ENCODE results near the gene DIO3.
A peak's percentile ranks its signal among the peaks of the same experiment; 100 is the strongest.

DIO3 gene

GRCh38 chr14:101559250-101559623 is 2.1 kb upstream of the DIO3 start:
- Mint-ChIP-seq H3K36me3 (ENCODE audit: low read depth) (no peaks in the 10 kb centered on the region), H3K27ac (no peak overlapping the region), H3K4me1 (peaks cover 12% of the 10 kb centered on the region), H3K27me3 (ENCODE audit: low read depth, poor library complexity) (peaks cover 73% of the 10 kb centered on the region), H3K9me3 (peaks cover 19% of the 10 kb centered on the region), H3K4me3 (peak overlapping the region; percentile 28)
- no peak for DNase-seq
- TF ChIP-seq CTCF (IDR thresholded peaks at IDR 0.05) = no peak

GRCh38 chr14:101559624-101560533 is 1.4 kb upstream of the DIO3 start:
- peak; percentile 64 for DNase-seq
- H3K36me3 Mint-ChIP-seq (ENCODE audit: low read depth) = no peaks in the 10 kb centered on the region
- peak overlapping the region; percentile 28 for H3K4me3 Mint-ChIP-seq
- H3K27ac Mint-ChIP-seq = no peak overlapping the region
- H3K4me1 Mint-ChIP-seq = peaks cover 12% of the 10 kb centered on the region
- TF ChIP-seq CTCF (IDR thresholded peaks at IDR 0.05) = no peak
- peaks cover 80% of the 10 kb centered on the region for H3K27me3 Mint-ChIP-seq (ENCODE audit: low read depth, poor library complexity)
- peaks cover 19% of the 10 kb centered on the region for H3K9me3 Mint-ChIP-seq

GRCh38 chr14:101560534-101561113 is 671 bp upstream of the DIO3 start:
- no peaks in the 10 kb centered on the region for H3K36me3 Mint-ChIP-seq (ENCODE audit: low read depth)
- peaks cover 19% of the 10 kb centered on the region for H3K4me1 Mint-ChIP-seq
- no peak for TF ChIP-seq CTCF (IDR thresholded peaks at IDR 0.05)
- peaks cover 19% of the 10 kb centered on the region for H3K9me3 Mint-ChIP-seq
- H3K27ac Mint-ChIP-seq = no peak overlapping the region
- H3K27me3 Mint-ChIP-seq (ENCODE audit: low read depth, poor library complexity) = peaks cover 81% of the 10 kb centered on the region
- H3K4me3 Mint-ChIP-seq = no peak overlapping the region
- DNase-seq = no peak

GRCh38 chr14:101561897-101562490 is 699 bp downstream of the DIO3 start:
- H3K36me3 Mint-ChIP-seq (ENCODE audit: low read depth) = no peaks in the 10 kb centered on the region
- DNase-seq = no peak
- TF ChIP-seq CTCF (IDR thresholded peaks at IDR 0.05) = no peak
- peaks cover 21% of the 10 kb centered on the region for H3K4me1 Mint-ChIP-seq
- H3K9me3 Mint-ChIP-seq = peaks cover 19% of the 10 kb centered on the region
- H3K4me3 Mint-ChIP-seq = peak overlapping the region; percentile 23
- peaks cover 86% of the 10 kb centered on the region for H3K27me3 Mint-ChIP-seq (ENCODE audit: low read depth, poor library complexity)
- H3K27ac Mint-ChIP-seq = no peak overlapping the region

- DNase-seq = peak; percentile 37
- no peak for TF ChIP-seq CTCF (IDR thresholded peaks at IDR 0.05)
- H3K4me1 Mint-ChIP-seq = peaks cover 21% of the 10 kb centered on the region
- H3K27ac Mint-ChIP-seq = no peak overlapping the region
- H3K36me3 Mint-ChIP-seq (ENCODE audit: low read depth) = no peaks in the 10 kb centered on the region
- H3K27me3 Mint-ChIP-seq (ENCODE audit: low read depth, poor library complexity) = peaks cover 92% of the 10 kb centered on the region
- peak overlapping the region; percentile 66 for H3K4me3 Mint-ChIP-seq
- peaks cover 19% of the 10 kb centered on the region for H3K9me3 Mint-ChIP-seq
These were observed 1.5 kb downstream of the DIO3 start for GRCh38 chr14:101562659-101563351.
